Measurements from ENCODE around the gene ANKRD22.

GRCh38 chr10:88788924-88789323 lies 62.7 kb downstream of the ANKRD22 start:
- no peak for TF ChIP-seq CTCF (IDR thresholded peaks at IDR 0.05; ENCODE audit: low read length)
- no peak for TF ChIP-seq EZH2 (IDR thresholded peaks at IDR 0.05; ENCODE audit: borderline replicate concordance, low read length)

All from OCI-LY1 (cell line).